Spleen (tissue), 7 donors: ENCODE results near the gene RPL15.

Experiments
- POLR2A ChIP-seq, 3 donors: fragments of 450-650 bp; IDR thresholded peaks; one replicate each; pipeline ENCODE4 v1.5.1; 2017; ENCODE audit warnings: antibody characterized with exemption in 3 of 3, mild to moderate bottlenecking in 1 of 3
- TF ChIP-seq, protein P1 (sequence below), 11 experiments: fragments of 200-600 bp in 7 of 11; fragments of 450-650 bp in 4 of 11; sonication (generic) in 4 of 11; IDR thresholded peaks in 8 of 11; conservative IDR thresholded peaks in 3 of 11; 1 replicate in 7 of 11; 2 replicates in 4 of 11; pipeline versions ENCODE4 v1.4.0 to v1.8.0; 2016 to 2021; ENCODE audit warnings: antibody characterized with exemption in 11 of 11, inconsistent platforms in 4 of 11, mild to moderate bottlenecking in 1 of 11
- donor health status: DM: no; HTN: no; CAD: no; lungs with moderate emphysema.
- donor health status: DM: no; HTN: no; CAD: no.
- donor health status: DM: no; HTN: no; CAD: no.

DNA sequence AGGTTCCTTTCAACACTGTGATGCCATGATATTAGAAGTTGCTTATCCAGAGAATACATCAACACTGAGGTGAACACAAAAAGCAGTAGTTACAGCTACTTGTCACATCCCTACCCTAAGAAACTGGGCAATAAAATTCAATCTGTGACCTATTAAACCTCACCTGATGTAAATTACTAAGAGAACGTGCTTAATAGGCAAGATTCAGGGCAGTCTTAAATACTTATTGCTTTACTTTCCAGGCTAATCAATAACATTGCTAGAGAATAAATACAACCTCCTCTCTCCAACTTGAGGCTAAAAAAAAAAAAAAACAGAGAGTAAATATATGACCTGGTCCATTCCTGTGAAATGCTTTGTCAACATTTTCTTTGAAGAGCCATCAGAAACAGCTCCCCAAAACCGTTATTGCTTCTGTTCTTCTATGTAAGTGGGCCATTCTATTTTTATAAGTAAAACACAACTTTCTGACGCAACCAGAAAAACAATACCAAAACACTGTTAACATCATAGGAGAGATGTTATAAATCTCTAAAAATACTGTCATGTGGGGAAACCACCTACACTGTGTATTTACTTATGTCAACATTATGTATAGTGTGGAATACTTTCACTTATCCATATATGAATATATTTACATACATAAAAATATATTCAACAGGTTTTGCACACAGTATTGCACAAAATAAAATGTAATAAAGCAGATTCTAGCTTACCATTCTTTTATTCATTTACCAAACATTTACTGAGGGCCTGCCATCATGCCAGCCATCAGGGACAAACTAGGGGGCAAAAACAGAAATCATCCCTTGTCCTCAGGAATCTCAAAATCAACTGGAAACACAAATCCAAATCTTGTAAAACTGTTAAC is 2.8 kb upstream of the RPL15 start:
- TF ChIP-seq, protein P1, sequence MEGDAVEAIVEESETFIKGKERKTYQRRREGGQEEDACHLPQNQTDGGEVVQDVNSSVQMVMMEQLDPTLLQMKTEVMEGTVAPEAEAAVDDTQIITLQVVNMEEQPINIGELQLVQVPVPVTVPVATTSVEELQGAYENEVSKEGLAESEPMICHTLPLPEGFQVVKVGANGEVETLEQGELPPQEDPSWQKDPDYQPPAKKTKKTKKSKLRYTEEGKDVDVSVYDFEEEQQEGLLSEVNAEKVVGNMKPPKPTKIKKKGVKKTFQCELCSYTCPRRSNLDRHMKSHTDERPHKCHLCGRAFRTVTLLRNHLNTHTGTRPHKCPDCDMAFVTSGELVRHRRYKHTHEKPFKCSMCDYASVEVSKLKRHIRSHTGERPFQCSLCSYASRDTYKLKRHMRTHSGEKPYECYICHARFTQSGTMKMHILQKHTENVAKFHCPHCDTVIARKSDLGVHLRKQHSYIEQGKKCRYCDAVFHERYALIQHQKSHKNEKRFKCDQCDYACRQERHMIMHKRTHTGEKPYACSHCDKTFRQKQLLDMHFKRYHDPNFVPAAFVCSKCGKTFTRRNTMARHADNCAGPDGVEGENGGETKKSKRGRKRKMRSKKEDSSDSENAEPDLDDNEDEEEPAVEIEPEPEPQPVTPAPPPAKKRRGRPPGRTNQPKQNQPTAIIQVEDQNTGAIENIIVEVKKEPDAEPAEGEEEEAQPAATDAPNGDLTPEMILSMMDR (IDR thresholded peaks at IDR 0.05 in 8 of 11, conservative IDR thresholded peaks at IDR 0.05 in 3 of 11), result no peak
- TF ChIP-seq POLR2A (IDR thresholded peaks at IDR 0.05), result no peak
